DOHH2 (cell line): Measurements from ENCODE around the gene CPNE5.

Source experiments
- EZH2phosphoT487 ChIP-seq: fragments of 200-600 bp; sonication (generic); IDR thresholded peaks from 2 replicates; pipeline ENCODE4 v1.6.1; 2017; ENCODE audit warnings: borderline replicate concordance, mild to moderate bottlenecking, antibody characterized with exemption, low read length, moderate library complexity, mixed read lengths
- TF ChIP-seq, protein P1 (sequence below): fragments of 200-600 bp; sonication (generic); IDR thresholded peaks from one replicate; pipeline ENCODE4 v1.5.1; 2014; ENCODE audit warnings: antibody characterized with exemption, mild to moderate bottlenecking, low read depth, low read length; ENCODE audit not compliant: poor library complexity, severe bottlenecking

DNA sequence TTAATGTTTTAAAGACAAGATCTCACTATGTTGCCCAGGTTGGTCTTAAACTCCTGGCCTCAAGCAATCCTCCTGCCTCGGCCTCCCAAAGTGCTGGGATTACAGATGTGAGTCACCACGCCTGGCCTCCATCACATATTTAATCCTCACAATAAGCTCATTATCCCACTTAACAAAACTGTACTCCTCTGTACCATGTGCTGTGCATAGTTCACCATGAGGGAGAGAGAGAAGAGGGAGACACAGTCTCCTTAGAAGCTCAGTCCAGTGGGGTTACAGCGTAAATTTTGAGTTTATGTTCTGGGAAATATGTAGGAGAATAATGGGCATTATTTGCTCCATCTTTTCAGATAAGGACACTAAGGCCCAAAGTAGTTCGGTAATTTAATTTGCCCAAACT is 7.9 kb upstream of the CPNE5 start:
- TF ChIP-seq, protein P1, sequence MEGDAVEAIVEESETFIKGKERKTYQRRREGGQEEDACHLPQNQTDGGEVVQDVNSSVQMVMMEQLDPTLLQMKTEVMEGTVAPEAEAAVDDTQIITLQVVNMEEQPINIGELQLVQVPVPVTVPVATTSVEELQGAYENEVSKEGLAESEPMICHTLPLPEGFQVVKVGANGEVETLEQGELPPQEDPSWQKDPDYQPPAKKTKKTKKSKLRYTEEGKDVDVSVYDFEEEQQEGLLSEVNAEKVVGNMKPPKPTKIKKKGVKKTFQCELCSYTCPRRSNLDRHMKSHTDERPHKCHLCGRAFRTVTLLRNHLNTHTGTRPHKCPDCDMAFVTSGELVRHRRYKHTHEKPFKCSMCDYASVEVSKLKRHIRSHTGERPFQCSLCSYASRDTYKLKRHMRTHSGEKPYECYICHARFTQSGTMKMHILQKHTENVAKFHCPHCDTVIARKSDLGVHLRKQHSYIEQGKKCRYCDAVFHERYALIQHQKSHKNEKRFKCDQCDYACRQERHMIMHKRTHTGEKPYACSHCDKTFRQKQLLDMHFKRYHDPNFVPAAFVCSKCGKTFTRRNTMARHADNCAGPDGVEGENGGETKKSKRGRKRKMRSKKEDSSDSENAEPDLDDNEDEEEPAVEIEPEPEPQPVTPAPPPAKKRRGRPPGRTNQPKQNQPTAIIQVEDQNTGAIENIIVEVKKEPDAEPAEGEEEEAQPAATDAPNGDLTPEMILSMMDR, result no peak
- TF ChIP-seq EZH2phosphoT487, result no peak
